Naive thymus-derived CD8-positive, alpha-beta T cell (primary cell): Measurements from ENCODE around the gene DOCK4. TPM values are rescaled to one million over a fixed set of nuclear protein-coding genes. Genes with fewer than 3 reads are reported as not detected.

Source experiments
- ATAC-seq, 2 donors: fragments of 150-1000 bp; cut with Tn5 transposase in 1 of 2; sonication (Bioruptor Pico), chemical (Tn5 transposase) in 1 of 2; 1 replicate in 1 of 2; 2 replicates in 1 of 2; pipeline ENCODE4 v1.10.0; 2021; ENCODE audit warnings: mild to moderate bottlenecking in 2 of 2, moderate library complexity in 2 of 2
- POLR2A ChIA-PET: fragments of 350-600 bp; sonication (Branson Sonifier 250); formaldehyde crosslinking; loops from one replicate; lab custom pipeline; 2021; ENCODE audit warnings: antibody characterized with exemption; lab: Charles Lee
- DNase-seq, 10 donors: peaks; one replicate each; pipeline versions ENCODE4 v3.0.0 to v3.0.0-alpha.2; 2020 to 2022
- H3K27ac Mint-ChIP-seq, 10 donors: one replicate each; pipeline ENCODE4 v1.8.0; 2020 to 2022; ENCODE audit warnings: mild to moderate bottlenecking in 10 of 10, mixed read lengths in 10 of 10, moderate library complexity in 4 of 10, inconsistent platforms in 1 of 10
- H3K27me3 Mint-ChIP-seq, 5 donors: one replicate each; pipeline ENCODE4 v1.8.0; 2021 to 2022; ENCODE audit warnings: mixed read lengths in 5 of 5
- H3K36me3 Mint-ChIP-seq, 3 donors: one replicate each; pipeline ENCODE4 v1.8.0; 2020 to 2022; ENCODE audit warnings: mixed read lengths in 3 of 3, mild to moderate bottlenecking in 2 of 3, inconsistent platforms in 1 of 3
- H3K4me1 Mint-ChIP-seq, 4 donors: one replicate each; pipeline ENCODE4 v1.8.0; 2021 to 2022; ENCODE audit warnings: mixed read lengths in 4 of 4
- H3K4me3 Mint-ChIP-seq, 10 donors: one replicate each; pipeline ENCODE4 v1.8.0; 2020 to 2022; ENCODE audit warnings: mild to moderate bottlenecking in 10 of 10, mixed read lengths in 10 of 10, moderate library complexity in 6 of 10, inconsistent platforms in 1 of 10
- H3K9me3 Mint-ChIP-seq, 9 donors: one replicate each; pipeline ENCODE4 v1.8.0; 2020 to 2022; ENCODE audit warnings: mixed read lengths in 9 of 9, mild to moderate bottlenecking in 3 of 9, inconsistent platforms in 1 of 9, moderate library complexity in 1 of 9
- polyA plus RNA-seq, 3 donors: library from polyadenylated mRNA; unstranded; fragments of 300-500 nt; fragmentation: Illumina TruSeq; gene quantifications; one replicate each; pipeline ENCODE4 v1.2.3, GENCODE V29; 2021
- total RNA-seq, 8 experiments: library from RNA in 2 of 8; stranded (reverse) in 2 of 8; gene quantifications; one replicate each; pipeline ENCODE4 v1.2.3 and lab custom pipeline; 2021 to 2026

The DOCK4 gene
- total and polyA plus RNA-seq, 5 experiments from 2014 or later, result 0.30 to 1.3 (median 0.67) TPM; not detected in 1

DNA sequence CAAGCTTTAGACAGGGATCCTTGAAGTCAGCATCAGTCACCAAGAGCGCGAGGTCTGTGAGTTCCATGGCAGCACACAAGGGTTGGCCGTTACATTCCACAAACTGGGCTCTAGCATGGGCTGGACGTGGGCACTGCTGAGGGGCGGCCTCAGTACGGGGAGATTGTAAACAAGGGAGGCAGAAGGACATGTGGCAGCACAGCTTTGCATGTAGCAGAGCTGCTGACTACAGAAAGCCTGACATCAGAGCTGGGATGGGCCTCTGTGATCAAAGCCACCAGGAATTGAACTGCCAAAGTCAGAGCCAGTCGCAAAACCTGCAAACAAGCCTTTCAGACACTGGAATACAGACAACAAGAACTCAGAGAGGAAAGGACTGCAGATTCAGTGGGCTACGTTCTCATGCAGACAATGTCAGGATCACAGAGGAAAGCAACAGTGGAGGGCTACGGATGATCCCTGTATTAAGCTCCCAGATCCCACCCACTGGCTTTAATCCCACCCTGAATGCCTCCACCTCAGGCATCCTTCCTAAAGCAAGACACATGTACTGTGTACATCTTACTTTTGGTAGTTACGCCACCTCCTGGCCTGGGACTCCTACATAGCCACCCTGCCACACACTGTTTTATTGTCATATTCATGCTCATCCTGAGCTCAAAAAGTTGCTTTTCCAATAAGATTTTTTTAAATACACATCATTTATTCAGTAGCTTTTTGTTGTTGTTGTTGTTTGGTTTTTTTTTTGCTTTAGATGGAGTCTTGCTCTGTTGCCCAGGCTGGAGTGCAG lies 352.8 kb downstream of the DOCK4 start:
- DNase-seq (no peak), ATAC-seq (no peak)
- H3K27ac Mint-ChIP-seq, result no peak overlapping the region
- H3K36me3 Mint-ChIP-seq, result peaks cover 0 to 7% (median 0%) of the 10 kb centered on the region in 3 donors
- peaks cover 0 to 4% (median 0%) of the 10 kb centered on the region in 4 donors for H3K4me1 Mint-ChIP-seq
- peaks cover 0 to 21% (median 7%) of the 10 kb centered on the region in 5 donors for H3K27me3 Mint-ChIP-seq
- POLR2A ChIA-PET, result no interaction called here
- H3K9me3 Mint-ChIP-seq, result peaks cover 0 to 12% (median 0%) of the 10 kb centered on the region in 9 donors
- H3K4me3 Mint-ChIP-seq, result no peak overlapping the region

DNA sequence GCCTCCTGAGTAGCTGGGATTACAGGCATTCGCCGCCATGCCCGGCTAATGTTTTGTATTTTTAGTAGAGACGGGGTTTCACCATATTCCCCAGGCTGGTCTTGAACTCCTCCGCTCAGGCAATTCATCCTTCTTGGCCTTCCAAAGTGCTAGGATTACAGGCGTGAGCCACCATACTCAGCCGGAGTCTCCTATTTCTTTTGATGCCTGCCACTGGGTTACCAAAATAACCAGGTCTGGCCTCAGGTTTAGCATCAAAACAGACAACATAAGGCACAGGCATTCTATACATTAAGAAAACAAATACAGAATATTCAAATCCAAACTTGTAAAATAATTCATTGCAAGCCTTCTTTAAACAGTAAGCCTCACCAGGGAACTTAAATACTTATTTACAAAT lies 354.1 kb downstream of the DOCK4 start:
- POLR2A ChIA-PET, result no interaction called here
- Mint-ChIP-seq H3K9me3 (peaks cover 0 to 12% (median 0%) of the 10 kb centered on the region in 9 donors), H3K4me1 (peaks cover 0 to 4% (median 0%) of the 10 kb centered on the region in 4 donors), H3K4me3 (no peak overlapping the region), H3K27ac (no peak overlapping the region), H3K36me3 (peaks cover 0 to 7% (median 0%) of the 10 kb centered on the region in 3 donors), H3K27me3 (peaks cover 0 to 18% (median 7%) of the 10 kb centered on the region in 5 donors)
- no peak for ATAC-seq
- no peak for DNase-seq

DNA sequence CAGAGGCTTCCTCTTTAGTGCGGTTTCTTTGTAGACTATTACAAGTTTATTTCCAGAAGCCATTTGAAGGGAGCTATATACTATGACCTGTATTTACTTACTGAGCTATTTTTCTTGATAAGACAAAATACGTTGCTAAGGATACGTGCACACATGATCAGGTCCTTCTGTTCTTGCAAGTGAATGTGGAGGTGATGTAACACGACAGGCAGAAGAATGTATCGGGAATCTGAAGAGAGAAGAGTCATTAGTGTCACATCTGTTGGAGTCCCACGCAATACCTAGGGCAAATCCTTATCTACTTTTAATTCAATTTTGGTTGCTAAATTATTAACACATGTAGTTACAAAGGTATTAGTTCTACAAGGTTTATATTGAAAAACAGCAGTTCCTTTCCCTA lies 359.3 kb downstream of the DOCK4 start:
- Mint-ChIP-seq H3K9me3 (peaks cover 0 to 12% (median 0%) of the 10 kb centered on the region in 9 donors), H3K4me3 (no peak overlapping the region), H3K4me1 (peaks cover 0 to 2% (median 2%) of the 10 kb centered on the region in 4 donors), H3K27ac (no peak overlapping the region), H3K36me3 (peaks cover 0 to 7% (median 0%) of the 10 kb centered on the region in 3 donors), H3K27me3 (peaks cover 0 to 12% (median 0%) of the 10 kb centered on the region in 5 donors)
- POLR2A ChIA-PET, result no interaction called here
- no peak for ATAC-seq
- DNase-seq, result no peak

DNA sequence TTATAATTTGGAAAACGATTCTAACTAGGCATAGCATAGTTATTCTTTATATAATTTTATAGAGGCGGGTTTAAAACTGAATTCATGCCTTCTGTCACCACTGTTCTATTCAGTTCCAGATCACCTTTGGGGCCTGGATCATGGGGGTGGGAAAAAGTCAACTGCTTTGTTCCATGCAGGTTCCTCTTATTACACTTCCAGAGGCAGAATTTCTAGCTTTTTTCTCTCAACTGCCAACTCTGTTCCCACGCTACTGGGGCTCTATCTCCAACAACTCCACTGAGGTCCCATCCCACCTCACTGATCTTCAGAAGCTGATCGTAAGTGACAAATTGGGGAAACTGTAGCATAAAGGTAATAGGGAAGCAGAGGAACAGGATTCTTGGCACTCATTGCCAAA lies 360.3 kb downstream of the DOCK4 start:
- H3K4me1 Mint-ChIP-seq, result peaks cover 0 to 8% (median 6%) of the 10 kb centered on the region in 4 donors
- DNase-seq, result no peak
- peaks cover 0 to 12% (median 0%) of the 10 kb centered on the region in 5 donors for H3K27me3 Mint-ChIP-seq
- peaks cover 0 to 7% (median 0%) of the 10 kb centered on the region in 3 donors for H3K36me3 Mint-ChIP-seq
- peaks cover 0 to 11% (median 0%) of the 10 kb centered on the region in 9 donors for H3K9me3 Mint-ChIP-seq
- POLR2A ChIA-PET, result no interaction called here
- no peak for ATAC-seq
- H3K4me3 Mint-ChIP-seq, result no peak overlapping the region
- no peak overlapping the region for H3K27ac Mint-ChIP-seq

DNA sequence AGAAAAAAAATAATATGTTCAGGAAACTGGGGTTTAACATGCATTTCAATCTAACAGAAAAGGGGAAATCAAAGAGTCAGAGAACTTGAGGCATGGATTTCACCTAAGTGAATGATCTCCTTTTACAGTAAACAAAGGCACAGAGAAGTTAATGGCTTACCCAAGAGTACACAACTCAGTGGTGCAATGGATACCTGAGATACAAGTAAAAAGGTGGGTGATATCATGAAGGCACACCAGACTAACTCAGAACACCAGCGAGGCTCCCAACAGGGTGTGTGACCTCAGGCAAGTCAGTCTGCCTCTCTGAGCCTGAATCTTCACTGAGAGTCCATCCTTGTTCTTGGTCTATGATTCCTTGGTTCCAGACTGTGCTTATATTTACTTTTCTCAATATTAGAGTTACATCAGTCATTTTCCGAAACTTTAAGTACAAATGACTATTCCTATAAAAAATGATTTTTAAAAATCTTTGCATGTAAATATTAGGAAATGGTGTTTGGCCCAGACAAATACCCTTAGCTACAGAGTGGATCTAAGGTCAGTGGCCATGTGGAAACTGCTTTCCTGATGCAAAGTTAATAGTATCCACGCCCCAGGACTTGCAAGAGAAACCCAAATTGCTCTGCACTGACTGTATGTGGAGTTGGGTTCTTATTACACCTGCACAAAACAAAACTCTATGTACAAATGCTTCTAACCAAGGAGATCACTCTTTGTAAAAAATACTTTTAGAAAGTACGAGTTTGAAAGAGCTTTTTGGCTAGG lies 361.1 kb downstream of the DOCK4 start:
- DNase-seq, result no peak

DNA sequence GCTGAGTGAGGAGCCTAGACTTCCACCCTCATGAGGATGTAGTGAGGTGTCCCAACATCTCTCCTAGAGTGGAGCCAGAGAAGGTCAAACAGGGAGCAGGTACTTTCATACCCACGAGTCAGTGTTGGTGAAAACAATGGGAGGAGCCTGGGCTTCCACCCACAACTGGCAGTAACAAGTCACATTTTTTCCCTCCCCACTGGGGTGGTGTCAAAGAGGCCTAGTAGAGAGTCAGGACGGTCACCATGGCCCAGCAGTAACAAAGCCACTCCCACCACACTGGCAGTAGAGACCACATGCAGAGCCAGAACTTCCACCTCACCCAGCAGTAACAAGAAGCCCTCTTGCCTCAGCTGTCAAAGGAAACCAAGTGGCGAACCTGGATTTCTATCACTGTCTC lies 363.7 kb downstream of the DOCK4 start:
- Mint-ChIP-seq H3K27ac (no peak overlapping the region), H3K9me3 (no peaks in the 10 kb centered on the region), H3K4me3 (no peak overlapping the region), H3K27me3 (no peaks in the 10 kb centered on the region), H3K36me3 (no peaks in the 10 kb centered on the region), H3K4me1 (peaks cover 0 to 8% (median 6%) of the 10 kb centered on the region in 4 donors)
- no peak for ATAC-seq
- POLR2A ChIA-PET, result no interaction called here
- DNase-seq, result no peak

More for the DNA sequence above, 361.1 kb downstream of the DOCK4 start:
- H3K36me3 Mint-ChIP-seq, result no peaks in the 10 kb centered on the region
- peaks cover 0 to 5% (median 0%) of the 10 kb centered on the region in 5 donors for H3K27me3 Mint-ChIP-seq
- no peak overlapping the region for H3K4me3 Mint-ChIP-seq
- peaks cover 0 to 8% (median 6%) of the 10 kb centered on the region in 4 donors for H3K4me1 Mint-ChIP-seq
- POLR2A ChIA-PET, result no interaction called here
- no peak overlapping the region for H3K27ac Mint-ChIP-seq
- no peak for ATAC-seq
- H3K9me3 Mint-ChIP-seq, result peaks cover 0 to 5% (median 0%) of the 10 kb centered on the region in 9 donors

DNA sequence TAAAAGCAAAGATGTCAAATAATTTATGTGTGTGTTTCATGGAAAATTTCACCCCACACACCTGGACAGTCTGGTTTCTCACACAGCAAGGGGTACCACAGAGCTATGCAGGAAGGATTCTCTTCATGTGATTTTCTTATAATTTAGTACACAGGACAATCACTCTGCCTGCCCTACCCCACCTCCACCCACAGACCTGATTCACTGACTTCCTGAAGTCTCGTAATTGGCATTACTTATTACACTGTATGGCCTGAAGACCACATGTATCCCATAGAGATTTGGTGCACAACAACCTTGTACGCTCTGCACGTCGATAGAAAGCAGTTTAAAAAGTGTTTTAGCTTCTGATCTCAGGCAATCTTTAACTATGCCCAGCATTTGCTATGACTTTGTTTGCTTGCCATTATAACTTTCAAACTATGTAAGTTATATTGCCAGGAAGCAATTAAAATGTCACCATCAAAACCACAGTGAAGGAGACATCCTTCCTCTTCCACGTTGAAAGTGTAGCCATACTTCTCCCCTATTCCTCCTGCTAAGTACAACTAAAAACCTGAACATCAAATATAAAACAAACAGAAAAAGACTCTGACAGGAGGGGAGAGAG lies 364.5 kb downstream of the DOCK4 start:
- Mint-ChIP-seq H3K9me3 (peaks cover 0 to 4% (median under 1%) of the 10 kb centered on the region in 9 donors), H3K27me3 (no peaks in the 10 kb centered on the region), H3K4me3 (no peak overlapping the region), H3K36me3 (peaks cover 0 to under 1% (median 0%) of the 10 kb centered on the region in 3 donors), H3K27ac (no peak overlapping the region), H3K4me1 (peaks cover 0 to 8% (median 6%) of the 10 kb centered on the region in 4 donors)
- no peak for DNase-seq
- no peak for ATAC-seq
- POLR2A ChIA-PET, result no interaction called here

DNA sequence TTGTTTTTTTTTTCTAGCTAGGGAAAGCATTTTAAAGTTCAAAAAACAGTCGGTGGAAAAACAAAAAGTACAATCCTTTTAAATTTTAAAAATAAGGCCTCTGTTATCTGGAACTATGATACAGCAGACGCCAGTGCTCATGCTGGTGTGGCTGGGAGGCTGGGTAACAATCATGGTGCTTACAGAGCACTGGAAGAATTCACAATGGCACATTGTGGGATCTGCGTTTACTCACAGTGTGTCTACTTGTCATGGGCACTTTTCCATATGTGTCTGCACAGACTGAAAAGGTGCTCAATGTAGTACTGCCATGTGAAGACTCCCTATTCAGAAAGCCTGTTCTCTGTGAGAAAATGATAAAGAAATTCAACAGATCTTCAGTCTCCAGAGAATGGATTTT lies 365.7 kb downstream of the DOCK4 start:
- DNase-seq (no peak), ATAC-seq (no peak)
- H3K4me1 Mint-ChIP-seq, result peaks cover 0 to 8% (median 6%) of the 10 kb centered on the region in 4 donors
- H3K27me3 Mint-ChIP-seq, result peaks cover 0 to 1% (median 0%) of the 10 kb centered on the region in 5 donors
- no peak overlapping the region for H3K27ac Mint-ChIP-seq
- H3K36me3 Mint-ChIP-seq, result peaks cover 0 to 2% (median 0%) of the 10 kb centered on the region in 3 donors
- H3K9me3 Mint-ChIP-seq, result peaks cover 0 to 11% (median 5%) of the 10 kb centered on the region in 9 donors
- no peak overlapping the region for H3K4me3 Mint-ChIP-seq
- POLR2A ChIA-PET, result no interaction called here

DNA sequence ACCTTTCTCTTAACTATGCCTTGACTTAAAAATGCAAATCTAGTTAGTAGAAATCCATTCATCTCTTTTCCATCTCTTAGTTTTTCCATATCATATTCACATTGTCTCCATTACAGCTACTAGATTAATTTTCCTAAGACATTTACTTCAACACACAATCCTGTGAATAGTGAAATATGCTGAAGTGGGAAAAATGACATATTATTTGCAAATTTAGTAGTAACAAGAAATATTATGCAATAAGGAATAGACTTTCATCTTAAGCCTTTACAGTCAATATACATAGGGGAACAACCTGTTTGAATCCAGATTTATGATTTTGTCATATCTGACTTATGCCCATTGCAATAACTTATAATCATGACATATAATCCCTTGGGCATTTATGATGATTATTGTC lies 366.9 kb downstream of the DOCK4 start:
- no peak for DNase-seq
- Mint-ChIP-seq H3K36me3 (peaks cover 0 to 2% (median 0%) of the 10 kb centered on the region in 3 donors), H3K27me3 (peaks cover 0 to 1% (median 0%) of the 10 kb centered on the region in 5 donors), H3K27ac (no peak overlapping the region), H3K4me1 (peaks cover 0 to 8% (median 6%) of the 10 kb centered on the region in 4 donors), H3K9me3 (peaks cover 0 to 11% (median 5%) of the 10 kb centered on the region in 9 donors), H3K4me3 (no peak overlapping the region)
- POLR2A ChIA-PET, result no interaction called here
- ATAC-seq, result no peak

DNA sequence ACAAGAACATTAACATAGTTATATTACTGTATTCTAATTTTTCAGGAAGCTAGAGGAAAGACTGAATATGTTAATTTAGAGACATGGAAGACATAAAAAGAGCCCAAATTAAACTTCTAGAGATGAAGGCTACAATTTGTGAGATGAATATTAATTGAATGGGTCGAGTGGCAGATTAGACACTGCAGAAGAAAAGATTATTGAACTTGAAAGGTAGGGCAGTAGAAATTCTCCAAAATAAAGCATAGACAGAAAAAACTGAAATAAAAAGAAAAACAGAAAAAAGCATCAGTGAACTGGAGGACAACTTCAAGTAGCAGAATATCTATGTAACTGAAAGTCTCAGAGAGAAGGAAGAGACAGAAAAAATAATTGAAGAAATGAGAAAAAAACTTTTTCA lies 369.6 kb downstream of the DOCK4 start:
- Mint-ChIP-seq H3K27me3 (peaks cover 0 to 3% (median 1%) of the 10 kb centered on the region in 5 donors), H3K4me1 (peaks cover 0 to 3% (median 1%) of the 10 kb centered on the region in 4 donors), H3K4me3 (no peak overlapping the region), H3K9me3 (peaks cover 0 to 11% (median 5%) of the 10 kb centered on the region in 9 donors), H3K27ac (no peak overlapping the region), H3K36me3 (peaks cover 0 to 2% (median 0%) of the 10 kb centered on the region in 3 donors)
- no peak for ATAC-seq
- no peak for DNase-seq
- POLR2A ChIA-PET, result no interaction called here

DNA sequence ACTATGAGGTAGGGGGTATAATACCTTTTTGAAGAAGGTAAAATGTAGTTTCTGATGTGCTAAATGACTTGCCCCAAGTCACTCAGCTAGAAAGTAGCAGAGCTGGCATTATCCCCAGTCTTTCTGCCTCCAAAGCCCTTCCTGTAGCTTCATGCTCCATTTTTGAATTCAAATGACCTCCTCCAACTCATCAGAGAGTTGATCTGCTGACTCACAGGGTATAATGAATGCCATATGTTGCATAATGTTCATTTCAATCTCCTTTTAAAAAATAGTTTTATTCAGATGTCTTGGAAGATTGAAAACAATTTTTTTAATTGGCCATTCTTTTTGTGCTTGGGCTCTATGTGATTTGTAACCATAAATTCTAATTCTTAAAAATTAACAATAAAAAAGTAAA lies 371.1 kb downstream of the DOCK4 start:
- Mint-ChIP-seq H3K4me1 (no peaks in the 10 kb centered on the region), H3K9me3 (peaks cover 0 to 11% (median 5%) of the 10 kb centered on the region in 9 donors), H3K4me3 (no peak overlapping the region), H3K36me3 (peaks cover 0 to 2% (median 0%) of the 10 kb centered on the region in 3 donors), H3K27me3 (peaks cover 0 to 15% (median 1%) of the 10 kb centered on the region in 5 donors), H3K27ac (no peak overlapping the region)
- no peak for ATAC-seq
- no peak for DNase-seq
- POLR2A ChIA-PET, result no interaction called here

DNA sequence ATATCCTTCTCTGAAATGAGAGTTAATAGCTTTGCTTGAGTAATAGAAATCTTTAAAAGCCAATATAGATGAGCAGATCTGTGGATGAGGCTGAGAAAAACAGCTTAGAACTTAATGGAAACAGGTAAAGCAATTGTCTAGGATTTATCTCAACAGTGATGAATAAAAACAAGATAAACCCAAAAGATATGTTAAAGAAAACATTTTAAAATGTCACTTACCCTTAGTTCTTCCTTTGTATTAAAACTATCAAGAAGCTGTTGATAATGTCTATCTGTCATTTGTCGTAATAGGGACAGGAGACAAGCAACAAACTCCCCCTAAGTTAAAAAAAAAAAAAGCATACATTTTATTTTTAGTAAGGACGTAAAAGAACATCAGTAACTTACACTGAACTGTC lies 371.8 kb downstream of the DOCK4 start:
- Mint-ChIP-seq H3K9me3 (peaks cover 0 to 11% (median 5%) of the 10 kb centered on the region in 9 donors), H3K4me3 (no peak overlapping the region), H3K27me3 (peaks cover 0 to 15% (median 1%) of the 10 kb centered on the region in 5 donors), H3K36me3 (peaks cover 0 to 2% (median 0%) of the 10 kb centered on the region in 3 donors), H3K27ac (no peak overlapping the region), H3K4me1 (no peaks in the 10 kb centered on the region)
- ATAC-seq (no peak), DNase-seq (no peak)
- POLR2A ChIA-PET, result no interaction called here
